Stomach (tissue), 9 donors: Measurements from ENCODE around the gene RELN. TPM values are rescaled to one million over a fixed set of nuclear protein-coding genes. Genes with fewer than 3 reads are reported as not detected.

Experiments
- DNase-seq, 2 donors: peaks; one replicate each; pipeline versions ENCODE4 v3.0.0 to v3.0.0-alpha.2; 2013 to 2019
- H3K27ac ChIP-seq, 5 donors: fragments of 200-600 bp in 4 of 5; sonication (generic) in 4 of 5; one replicate each; pipeline ENCODE4 v1.5.1; 2013 to 2019; ENCODE audit warnings: mild to moderate bottlenecking in 1 of 5, moderate library complexity in 1 of 5
- H3K27me3 ChIP-seq, 3 donors: fragments of 200-600 bp; sonication (generic); one replicate each; pipeline ENCODE4 v1.5.1; 2017 to 2019; ENCODE audit warnings: mixed run types in 1 of 3
- H3K36me3 ChIP-seq, 4 donors: fragments of 200-600 bp; sonication (generic); 1 replicate in 3 of 4; 2 replicates in 1 of 4; pipeline ENCODE4 v1.5.1; 2016 to 2019
- H3K4me1 ChIP-seq, 4 donors: fragments of 200-600 bp; sonication (generic); one replicate each; pipeline ENCODE4 v1.5.1; 2016 to 2019
- H3K4me3 ChIP-seq, 4 donors: fragments of 200-600 bp; sonication (generic) in 3 of 4; one replicate each; pipeline ENCODE4 v1.5.1; 2016 to 2019; ENCODE audit warnings: mild to moderate bottlenecking in 1 of 4
- H3K9me3 ChIP-seq, 4 donors: fragments of 200-600 bp; sonication (generic); one replicate each; pipeline ENCODE4 v1.5.1; 2016 to 2019
- EP300 ChIP-seq: sonication (generic); formaldehyde crosslinking; IDR thresholded peaks from one replicate; pipeline ENCODE4 v1.6.1; 2017; ENCODE audit warnings: antibody characterized with exemption
- POLR2A ChIP-seq, 4 donors: fragments of 450-650 bp; IDR thresholded peaks; one replicate each; pipeline ENCODE4 v1.6.1; 2016; ENCODE audit warnings: antibody characterized with exemption in 4 of 4, control low read depth in 2 of 4, mild to moderate bottlenecking in 1 of 4, moderate library complexity in 1 of 4
- POLR2AphosphoS5 ChIP-seq, 3 donors: sonication (generic); formaldehyde crosslinking; IDR thresholded peaks; one replicate each; pipeline ENCODE4 v1.6.1; 2016; ENCODE audit warnings: antibody characterized with exemption in 3 of 3
- WGBS, 5 donors: extraction: QIAGEN DNeasy Blood & Tissue Kit in 3 of 5; methylation state at CpG; one replicate each; pipeline versions ENCODE4 v1.1.5 to v1.1.7; 2013 to 2018; 5-methylcytosine and 5-hydroxymethylcytosine counted together
- intact Hi-C: fragments of 100-400 bp; cut with DNase I; formaldehyde crosslinking; loops from one replicate; pipeline ENCODE4 v1.15.1; 2023; ENCODE audit warnings: low total_unique reads
- polyA plus RNA-seq, 3 donors: library from polyadenylated mRNA; stranded (reverse); fragments of 200-250 nt; gene quantifications; one replicate each; pipeline ENCODE4 v1.2.3, GENCODE V29; 2013
- total RNA-seq, 5 donors: library from RNA; depleted of rRNA; stranded (reverse); fragments of >200 nt; gene quantifications; one replicate each; pipeline versions ENCODE4 v1.1.0 to v1.2.3, GENCODE V29; 2014 to 2016
- TF ChIP-seq, protein P1 (sequence below), 7 experiments: fragments of 450-650 bp in 4 of 7; fragments of 200-600 bp in 3 of 7; sonication (generic) in 3 of 7; IDR thresholded peaks; one replicate each; pipeline ENCODE4 v1.5.1; 2016 to 2019; ENCODE audit warnings: antibody characterized with exemption in 7 of 7, control low read depth in 2 of 7, mild to moderate bottlenecking in 1 of 7
- donor health status: healthy with polysubstance abuse.
- donor health status: Bipolar disorder and iron deficiency.
- donor health status: healthy.

The RELN gene
- total and polyA plus RNA-seq, 8 donors = 0.19 to 14.3 (median 2.2) TPM

DNA sequence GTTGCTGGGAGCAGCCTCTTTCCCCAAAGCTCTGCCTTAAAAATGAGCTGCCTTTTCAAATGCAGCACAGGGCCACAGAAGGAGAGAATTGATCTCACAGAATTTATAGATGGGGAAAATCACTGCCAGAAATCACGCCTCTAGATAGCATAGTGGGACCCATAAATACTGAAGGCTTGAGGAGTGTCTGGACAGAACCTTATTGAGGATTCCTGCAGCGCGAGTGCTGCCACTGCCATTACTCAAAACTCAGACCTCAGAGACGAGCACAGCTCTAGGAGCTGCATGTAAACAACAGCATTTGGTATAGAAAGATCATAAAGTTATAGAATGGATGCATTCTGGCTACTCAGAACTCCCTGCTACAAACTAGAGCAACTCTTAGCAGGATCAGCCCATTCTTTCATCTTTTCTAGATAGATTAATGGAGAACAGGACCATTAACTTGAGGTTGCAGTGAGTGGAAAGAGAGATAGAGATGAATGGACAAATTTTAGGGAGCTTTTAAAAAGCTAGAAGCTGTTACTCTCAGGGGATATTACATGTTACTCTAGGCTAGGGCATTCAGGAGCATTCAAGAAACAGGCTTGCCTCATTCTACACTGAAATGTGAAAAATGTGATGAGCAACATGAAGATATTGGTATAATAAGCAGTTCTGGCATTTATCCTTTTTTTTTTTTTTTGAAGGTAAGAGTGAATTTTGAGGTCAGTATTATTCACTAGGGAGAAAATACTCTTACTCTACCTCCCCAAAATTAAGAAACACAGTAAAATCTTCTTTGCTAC is 276.3 kb downstream of the RELN start:
- H3K9me3 ChIP-seq = no peaks in the 10 kb centered on the region
- intact Hi-C loops = no loop called here
- no peak for DNase-seq
- H3K27ac ChIP-seq = no peak overlapping the region
- no peak overlapping the region for H3K4me3 ChIP-seq
- no peaks in the 10 kb centered on the region for H3K36me3 ChIP-seq
- no peaks in the 10 kb centered on the region for H3K27me3 ChIP-seq
- TF ChIP-seq EP300 (no peak), POLR2A (IDR thresholded peaks at IDR 0.05) (no peak), POLR2AphosphoS5 (IDR thresholded peaks at IDR 0.05) (no peak)
- TF ChIP-seq, protein P1, sequence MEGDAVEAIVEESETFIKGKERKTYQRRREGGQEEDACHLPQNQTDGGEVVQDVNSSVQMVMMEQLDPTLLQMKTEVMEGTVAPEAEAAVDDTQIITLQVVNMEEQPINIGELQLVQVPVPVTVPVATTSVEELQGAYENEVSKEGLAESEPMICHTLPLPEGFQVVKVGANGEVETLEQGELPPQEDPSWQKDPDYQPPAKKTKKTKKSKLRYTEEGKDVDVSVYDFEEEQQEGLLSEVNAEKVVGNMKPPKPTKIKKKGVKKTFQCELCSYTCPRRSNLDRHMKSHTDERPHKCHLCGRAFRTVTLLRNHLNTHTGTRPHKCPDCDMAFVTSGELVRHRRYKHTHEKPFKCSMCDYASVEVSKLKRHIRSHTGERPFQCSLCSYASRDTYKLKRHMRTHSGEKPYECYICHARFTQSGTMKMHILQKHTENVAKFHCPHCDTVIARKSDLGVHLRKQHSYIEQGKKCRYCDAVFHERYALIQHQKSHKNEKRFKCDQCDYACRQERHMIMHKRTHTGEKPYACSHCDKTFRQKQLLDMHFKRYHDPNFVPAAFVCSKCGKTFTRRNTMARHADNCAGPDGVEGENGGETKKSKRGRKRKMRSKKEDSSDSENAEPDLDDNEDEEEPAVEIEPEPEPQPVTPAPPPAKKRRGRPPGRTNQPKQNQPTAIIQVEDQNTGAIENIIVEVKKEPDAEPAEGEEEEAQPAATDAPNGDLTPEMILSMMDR (IDR thresholded peaks at IDR 0.05) = no peak
- H3K4me1 ChIP-seq = no peaks in the 10 kb centered on the region
- WGBS, 5 donors = 58 to 71% (median 68%) methylated on average over 4 of the region's 4 CpGs

- no peaks in the 10 kb centered on the region for H3K36me3 ChIP-seq
- no peaks in the 10 kb centered on the region for H3K27me3 ChIP-seq
- TF ChIP-seq, protein P1 (IDR thresholded peaks at IDR 0.05) = no peak
- TF ChIP-seq EP300 (no peak), POLR2AphosphoS5 (IDR thresholded peaks at IDR 0.05) (no peak), POLR2A (IDR thresholded peaks at IDR 0.05) (no peak)
- DNase-seq = no peak
- intact Hi-C loops = no loop called here
- 79 to 85% (median 84%) methylated on average over 4 of the region's 4 CpGs for WGBS, 5 donors
- H3K27ac ChIP-seq = no peak overlapping the region
- no peak overlapping the region for H3K4me3 ChIP-seq
- H3K4me1 ChIP-seq = no peaks in the 10 kb centered on the region
- H3K9me3 ChIP-seq = no peaks in the 10 kb centered on the region
Observed at GRCh38 chr7:103711413-103711812, 278.0 kb downstream of the RELN start.

DNA sequence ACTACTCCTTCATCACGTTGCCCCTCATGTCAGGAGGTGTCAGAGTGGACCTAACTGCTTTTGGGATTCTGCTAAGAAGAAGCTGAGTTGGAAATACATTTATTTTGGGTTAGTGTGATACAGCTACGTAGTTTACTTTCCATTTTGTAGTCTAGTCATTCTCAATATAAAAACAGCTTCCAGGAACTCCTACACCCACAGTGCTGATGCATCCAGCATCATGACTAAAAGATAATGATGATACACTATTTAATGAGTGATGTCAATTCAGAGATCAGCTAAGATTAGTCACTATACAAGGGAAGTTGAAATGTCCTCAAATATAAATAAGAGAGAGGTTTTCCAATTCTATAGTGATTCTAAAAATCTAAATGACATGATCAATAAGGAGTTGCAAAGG is 279.2 kb downstream of the RELN start:
- Histone ChIP-seq H3K9me3 (no peaks in the 10 kb centered on the region), H3K36me3 (no peaks in the 10 kb centered on the region), H3K4me1 (no peaks in the 10 kb centered on the region), H3K4me3 (no peak overlapping the region), H3K27me3 (no peaks in the 10 kb centered on the region), H3K27ac (no peak overlapping the region)
- intact Hi-C loops = no loop called here
- no peak for DNase-seq
- 47 to 68% (median 48%) methylated on average over 2 of the region's 2 CpGs for WGBS, 5 donors
- TF ChIP-seq EP300 (no peak), POLR2A (IDR thresholded peaks at IDR 0.05) (no peak), POLR2AphosphoS5 (IDR thresholded peaks at IDR 0.05) (no peak)
- TF ChIP-seq, protein P1 (IDR thresholded peaks at IDR 0.05) = no peak

DNA sequence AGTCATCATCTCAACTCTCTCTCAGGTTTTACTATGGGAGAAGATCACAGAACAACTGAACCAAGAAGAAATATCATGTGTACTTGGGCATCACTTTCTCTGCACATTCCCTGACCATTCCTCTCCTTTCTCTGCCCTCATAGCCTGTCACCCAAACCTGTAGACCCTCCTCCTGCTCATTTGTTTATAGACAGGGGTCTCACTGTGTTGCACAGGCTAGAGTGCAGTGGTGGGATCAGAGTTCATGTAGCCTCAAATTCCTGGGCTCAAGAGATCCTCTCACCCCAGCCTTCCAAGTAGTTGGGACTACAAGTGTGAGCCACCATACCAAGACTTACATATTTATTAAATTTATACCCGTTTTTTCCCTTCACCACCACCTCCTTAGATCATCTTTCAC is 282.7 kb downstream of the RELN start:
- TF ChIP-seq, protein P1 (IDR thresholded peaks at IDR 0.05) = no peak
- TF ChIP-seq POLR2AphosphoS5 (IDR thresholded peaks at IDR 0.05) (no peak), EP300 (no peak), POLR2A (IDR thresholded peaks at IDR 0.05) (no peak)
- H3K27me3 ChIP-seq = no peaks in the 10 kb centered on the region
- no peaks in the 10 kb centered on the region for H3K9me3 ChIP-seq
- no peak overlapping the region for H3K4me3 ChIP-seq
- H3K4me1 ChIP-seq = no peaks in the 10 kb centered on the region
- no peaks in the 10 kb centered on the region for H3K36me3 ChIP-seq
- DNase-seq = no peak
- WGBS, 5 donors = 26 to 53% (median 30%) methylated on average over 1 of the region's 1 CpG
- no peak overlapping the region for H3K27ac ChIP-seq
- intact Hi-C loops = no loop called here
